WTC11 (cell line): Measurements from ENCODE around the gene SERPINA9.

Source experiments
- JUN ChIP-seq: sonication (generic); formaldehyde crosslinking; IDR thresholded peaks from 2 replicates; pipeline ENCODE4 v1.8.0; 2023; ENCODE audit warnings: mild to moderate bottlenecking, missing genetic modification reagents
- TF ChIP-seq, protein P1 (sequence below): fragments of 200-600 bp; IDR thresholded peaks from 2 replicates; pipeline ENCODE4 v1.8.0; 2022; ENCODE audit warnings: antibody characterized with exemption
- TF ChIP-seq, protein P2 (sequence below): sonication (generic); formaldehyde crosslinking; IDR thresholded peaks from 2 replicates; pipeline ENCODE4 v1.8.0; 2022; ENCODE audit warnings: mild to moderate bottlenecking, missing genetic modification reagents

DNA sequence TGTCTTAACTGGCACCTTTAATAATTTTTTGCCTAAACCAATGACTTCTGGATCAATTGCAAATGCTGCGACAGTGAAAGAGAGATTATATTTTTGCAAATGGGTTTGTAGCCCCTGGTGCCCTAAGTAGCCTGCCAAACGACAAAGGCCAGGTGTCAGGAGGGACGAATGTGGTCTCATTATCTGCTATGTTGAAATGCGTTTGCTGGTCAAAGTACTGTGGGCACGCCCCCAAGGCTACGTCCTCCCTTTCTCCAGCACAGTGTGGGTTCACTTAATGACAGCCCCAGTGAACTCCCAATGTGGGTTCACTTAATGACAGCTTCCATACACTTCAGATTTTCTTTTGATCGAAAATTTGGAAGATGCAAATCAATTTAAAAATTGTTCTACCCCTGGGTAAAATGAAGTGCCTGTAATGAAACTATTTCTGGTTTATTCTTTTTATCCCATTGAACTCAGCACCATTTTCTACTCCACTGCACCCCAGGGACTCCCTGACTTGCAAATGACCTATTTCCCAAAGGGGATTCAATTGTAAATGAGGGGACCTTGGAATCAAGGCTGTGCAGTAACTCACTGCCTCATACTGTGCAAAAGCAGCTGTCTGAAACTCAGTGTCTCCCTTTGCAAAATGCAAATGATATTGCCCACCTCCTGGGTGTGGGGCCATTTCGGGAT is 24.8 kb downstream of the SERPINA9 start:
- TF ChIP-seq JUN (CRISPR knock-in tag): no peak
- TF ChIP-seq, protein P1, sequence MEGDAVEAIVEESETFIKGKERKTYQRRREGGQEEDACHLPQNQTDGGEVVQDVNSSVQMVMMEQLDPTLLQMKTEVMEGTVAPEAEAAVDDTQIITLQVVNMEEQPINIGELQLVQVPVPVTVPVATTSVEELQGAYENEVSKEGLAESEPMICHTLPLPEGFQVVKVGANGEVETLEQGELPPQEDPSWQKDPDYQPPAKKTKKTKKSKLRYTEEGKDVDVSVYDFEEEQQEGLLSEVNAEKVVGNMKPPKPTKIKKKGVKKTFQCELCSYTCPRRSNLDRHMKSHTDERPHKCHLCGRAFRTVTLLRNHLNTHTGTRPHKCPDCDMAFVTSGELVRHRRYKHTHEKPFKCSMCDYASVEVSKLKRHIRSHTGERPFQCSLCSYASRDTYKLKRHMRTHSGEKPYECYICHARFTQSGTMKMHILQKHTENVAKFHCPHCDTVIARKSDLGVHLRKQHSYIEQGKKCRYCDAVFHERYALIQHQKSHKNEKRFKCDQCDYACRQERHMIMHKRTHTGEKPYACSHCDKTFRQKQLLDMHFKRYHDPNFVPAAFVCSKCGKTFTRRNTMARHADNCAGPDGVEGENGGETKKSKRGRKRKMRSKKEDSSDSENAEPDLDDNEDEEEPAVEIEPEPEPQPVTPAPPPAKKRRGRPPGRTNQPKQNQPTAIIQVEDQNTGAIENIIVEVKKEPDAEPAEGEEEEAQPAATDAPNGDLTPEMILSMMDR: no peak
- TF ChIP-seq, protein P2, sequence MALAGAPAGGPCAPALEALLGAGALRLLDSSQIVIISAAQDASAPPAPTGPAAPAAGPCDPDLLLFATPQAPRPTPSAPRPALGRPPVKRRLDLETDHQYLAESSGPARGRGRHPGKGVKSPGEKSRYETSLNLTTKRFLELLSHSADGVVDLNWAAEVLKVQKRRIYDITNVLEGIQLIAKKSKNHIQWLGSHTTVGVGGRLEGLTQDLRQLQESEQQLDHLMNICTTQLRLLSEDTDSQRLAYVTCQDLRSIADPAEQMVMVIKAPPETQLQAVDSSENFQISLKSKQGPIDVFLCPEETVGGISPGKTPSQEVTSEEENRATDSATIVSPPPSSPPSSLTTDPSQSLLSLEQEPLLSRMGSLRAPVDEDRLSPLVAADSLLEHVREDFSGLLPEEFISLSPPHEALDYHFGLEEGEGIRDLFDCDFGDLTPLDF (CRISPR knock-in tag): no peak
